NCI-H1930 (cell line): ENCODE results near the gene KIFBP.

Experiments
- DNase-seq, 2 experiments: peaks; one replicate each; lab custom pipeline; 2025; lab: John Stamatoyannopoulos, UW

KIFBP gene

DNA sequence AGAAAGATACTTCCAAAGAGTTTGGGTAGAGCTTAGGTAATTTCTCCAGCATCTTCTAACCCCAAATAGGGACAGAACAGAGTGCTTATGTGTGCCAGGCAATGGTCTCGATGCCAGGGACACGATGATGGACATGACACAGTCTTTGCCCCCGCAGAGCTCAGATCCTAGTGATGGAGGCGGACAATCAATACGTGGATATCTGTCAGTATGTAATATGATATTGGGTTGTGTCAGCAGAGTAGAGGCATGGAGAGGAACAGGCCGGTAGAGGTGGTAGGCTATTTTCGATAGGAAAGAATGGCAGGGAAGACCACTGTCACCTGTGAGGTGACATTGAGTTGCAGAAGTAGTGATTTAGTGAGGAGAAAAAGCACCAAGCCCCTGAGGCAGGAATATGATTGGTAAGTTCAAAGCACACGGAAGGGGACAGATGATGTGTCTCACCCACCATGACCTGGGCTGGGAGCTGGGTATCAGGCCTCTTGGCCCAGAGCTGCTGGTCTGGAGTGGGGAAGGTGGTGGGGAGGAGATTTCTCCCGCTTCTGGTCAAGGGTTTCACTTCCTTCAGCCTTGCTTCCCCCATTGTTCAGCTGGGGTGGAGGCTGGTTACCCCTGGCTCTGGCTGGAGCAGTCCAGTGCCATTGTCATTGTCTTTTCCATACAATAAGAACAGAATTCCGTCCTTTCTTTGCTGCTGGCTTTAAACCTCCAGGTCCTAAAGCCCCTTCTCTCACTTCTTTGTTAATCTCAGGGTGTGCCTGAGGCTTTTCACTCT, 63.3 kb downstream of the KIFBP start:
- DNase-seq: no peak

DNA sequence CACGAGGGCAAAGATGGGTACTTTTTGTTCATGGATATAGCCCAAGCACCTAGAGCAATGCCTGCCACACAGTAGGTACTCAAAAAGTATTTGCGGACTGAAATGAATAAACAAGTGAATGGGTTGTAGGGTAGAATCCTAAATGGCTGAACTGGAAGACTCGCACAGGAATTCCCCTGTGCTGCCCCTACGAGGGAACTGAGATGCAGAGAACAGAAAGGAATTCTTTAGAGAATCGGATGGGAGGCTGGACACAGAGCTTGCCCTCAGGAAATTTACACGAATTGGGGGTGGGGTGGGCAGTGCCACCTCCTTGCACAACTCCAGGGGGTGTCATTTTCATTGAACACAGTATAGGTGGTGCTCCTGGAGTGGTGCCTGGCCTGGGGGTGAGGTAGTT, 64.1 kb downstream of the KIFBP start:
- no peak for DNase-seq

DNA sequence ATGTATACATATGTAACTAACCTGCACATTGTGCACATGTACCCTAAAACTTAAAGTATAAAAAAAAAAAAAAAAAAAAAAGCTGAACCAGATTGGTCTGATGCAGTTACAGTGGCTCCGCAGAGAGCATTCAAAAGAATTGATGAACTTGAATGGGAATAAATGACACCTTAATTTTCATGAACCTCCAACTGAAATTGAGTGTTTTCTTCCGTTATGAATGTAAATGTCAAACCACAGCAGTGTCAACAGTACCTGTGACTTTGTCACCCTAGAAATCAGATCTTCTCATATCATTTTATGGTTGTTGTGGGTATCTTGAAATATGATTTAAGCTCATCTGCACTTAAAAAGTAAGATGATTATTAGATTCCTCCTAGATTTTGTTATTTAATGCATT, 66.6 kb downstream of the KIFBP start:
- DNase-seq: no peak

DNA sequence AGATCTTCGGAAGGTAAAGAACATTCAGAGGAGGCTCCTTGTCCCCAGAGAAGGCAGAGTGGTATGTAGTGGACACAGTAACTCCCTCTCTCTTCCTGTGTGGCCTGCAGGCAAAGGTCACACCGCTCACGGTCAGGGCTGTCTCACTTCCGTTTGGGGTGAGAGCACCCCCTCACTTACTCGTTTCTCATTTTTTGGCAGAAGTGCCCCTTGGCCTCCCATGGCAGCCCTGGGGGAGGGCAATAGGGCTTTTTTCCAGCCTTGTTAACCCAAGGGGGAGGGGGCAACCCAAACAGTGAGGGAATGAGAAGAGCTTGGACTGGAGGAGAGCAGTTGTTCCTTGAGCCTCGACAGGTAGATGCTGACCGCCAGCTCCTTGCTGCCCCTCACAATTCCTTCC, 67.5 kb downstream of the KIFBP start:
- no peak for DNase-seq

DNA sequence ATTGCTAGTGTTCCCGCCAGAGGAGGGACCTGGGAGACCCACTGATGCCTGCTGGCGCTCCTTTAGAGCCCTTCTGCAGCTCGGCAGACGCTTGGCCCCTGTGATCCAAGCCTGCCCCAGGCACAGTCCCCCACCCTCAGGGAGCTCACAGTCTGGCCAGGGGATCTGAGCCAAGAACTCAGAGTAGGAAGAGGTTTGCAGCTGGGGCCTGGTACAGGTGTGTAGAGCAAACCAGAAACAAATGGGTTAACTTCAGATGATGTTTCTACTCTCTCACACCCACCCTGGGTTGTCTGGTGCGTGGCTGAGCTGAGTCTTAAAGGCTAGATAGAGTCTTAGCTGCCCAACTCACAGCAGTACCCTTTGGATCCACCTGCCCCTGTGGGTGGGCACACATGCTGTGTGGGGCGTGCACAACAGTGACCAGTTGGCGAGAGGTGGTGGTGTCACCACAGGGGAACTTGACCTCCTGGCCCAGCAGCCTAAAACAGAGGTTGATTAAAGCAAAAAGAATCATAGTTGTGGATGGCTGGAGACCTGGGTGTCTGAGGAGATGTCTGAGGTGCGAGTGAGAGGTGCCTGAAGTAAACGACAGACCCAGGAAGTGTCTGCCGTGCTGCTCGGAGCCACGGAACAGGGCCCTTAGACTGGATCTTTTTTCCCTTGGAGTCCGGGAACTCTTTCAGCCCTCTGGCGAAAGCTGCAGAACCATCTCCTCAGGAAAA, 68.1 kb downstream of the KIFBP start:
- no peak for DNase-seq

DNA sequence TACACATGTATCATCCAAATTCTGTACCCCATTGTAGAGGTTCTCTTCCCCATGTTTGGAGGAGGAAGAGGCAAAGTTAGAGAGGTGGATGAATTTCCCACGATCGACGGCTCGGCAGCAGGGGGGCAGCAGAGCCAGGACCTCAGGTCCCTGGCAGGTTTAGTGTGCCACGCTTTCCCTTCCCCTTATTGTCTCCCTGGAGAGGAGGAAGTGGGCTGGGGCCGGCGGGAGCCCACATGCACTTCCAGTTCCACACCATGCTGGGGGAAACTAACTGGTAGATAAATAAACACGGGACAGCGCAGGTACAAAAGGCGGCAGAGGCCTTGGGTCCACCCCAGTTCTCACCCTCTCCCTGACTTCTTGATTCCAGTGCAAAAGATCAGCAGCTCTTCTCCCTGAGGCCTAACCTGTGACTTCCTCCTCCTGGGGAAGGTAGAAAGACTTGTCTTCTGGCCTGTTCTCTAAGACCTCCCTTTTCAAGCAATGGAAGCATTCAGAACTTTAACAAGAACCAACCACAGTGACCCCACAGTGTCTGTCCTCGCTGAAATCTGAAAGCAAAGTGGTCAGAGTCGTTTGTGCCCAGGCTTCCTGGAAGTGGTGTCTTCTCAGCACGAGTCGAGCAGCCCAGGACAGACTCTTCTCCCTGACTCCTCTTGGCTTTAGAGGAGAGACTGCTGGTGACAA, 68.8 kb downstream of the KIFBP start:
- no peak for DNase-seq

DNA sequence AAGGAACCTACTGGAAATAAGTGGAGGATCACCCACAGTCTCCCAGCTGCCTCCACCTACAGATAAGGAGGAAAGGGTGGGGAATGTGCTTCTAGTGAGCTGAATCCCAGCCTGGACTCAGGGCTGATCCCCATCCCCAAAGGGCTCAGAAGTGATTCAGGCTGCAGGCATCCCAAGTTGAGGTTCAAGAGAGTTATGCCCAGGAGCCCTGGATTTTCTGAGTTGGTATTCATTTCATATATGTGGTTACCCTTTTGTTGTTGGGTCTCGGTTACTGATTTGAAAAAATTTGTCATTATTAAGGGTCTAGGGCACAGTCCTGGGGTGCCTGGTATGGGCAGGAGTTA, 69.3 kb downstream of the KIFBP start:
- DNase-seq: no peak

DNA sequence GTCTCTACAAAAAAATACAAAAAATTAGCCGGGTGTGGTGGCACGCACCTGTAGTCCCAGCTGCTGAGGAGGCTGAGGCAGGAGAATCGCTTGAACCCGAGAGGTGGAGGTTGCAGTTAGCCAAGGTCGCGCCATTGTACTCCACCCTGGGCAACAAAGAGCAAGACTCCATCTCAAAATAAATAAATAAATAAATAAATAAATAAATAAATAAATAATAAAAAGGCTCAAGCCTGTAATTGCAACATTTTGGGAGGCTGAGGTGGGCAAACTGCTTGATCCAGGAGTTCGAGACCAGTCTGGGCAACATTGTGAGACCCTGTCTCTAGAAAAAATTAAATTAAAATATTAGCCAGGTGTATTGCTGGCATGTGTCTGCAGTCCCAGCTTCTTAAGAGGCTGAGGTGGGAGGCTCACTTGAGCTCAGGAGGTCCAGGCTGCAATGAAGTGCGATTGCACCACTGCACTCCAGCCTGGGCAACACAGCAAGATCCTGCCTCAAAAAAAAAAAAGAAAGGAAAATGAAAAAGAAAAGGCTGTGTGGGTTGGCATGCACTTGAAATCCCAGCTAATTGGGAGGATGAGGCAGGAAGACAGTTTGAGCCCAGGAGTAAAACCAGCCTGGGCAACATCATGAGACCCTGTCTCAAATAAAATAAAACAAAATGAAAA, 71.7 kb downstream of the KIFBP start:
- no peak for DNase-seq

DNA sequence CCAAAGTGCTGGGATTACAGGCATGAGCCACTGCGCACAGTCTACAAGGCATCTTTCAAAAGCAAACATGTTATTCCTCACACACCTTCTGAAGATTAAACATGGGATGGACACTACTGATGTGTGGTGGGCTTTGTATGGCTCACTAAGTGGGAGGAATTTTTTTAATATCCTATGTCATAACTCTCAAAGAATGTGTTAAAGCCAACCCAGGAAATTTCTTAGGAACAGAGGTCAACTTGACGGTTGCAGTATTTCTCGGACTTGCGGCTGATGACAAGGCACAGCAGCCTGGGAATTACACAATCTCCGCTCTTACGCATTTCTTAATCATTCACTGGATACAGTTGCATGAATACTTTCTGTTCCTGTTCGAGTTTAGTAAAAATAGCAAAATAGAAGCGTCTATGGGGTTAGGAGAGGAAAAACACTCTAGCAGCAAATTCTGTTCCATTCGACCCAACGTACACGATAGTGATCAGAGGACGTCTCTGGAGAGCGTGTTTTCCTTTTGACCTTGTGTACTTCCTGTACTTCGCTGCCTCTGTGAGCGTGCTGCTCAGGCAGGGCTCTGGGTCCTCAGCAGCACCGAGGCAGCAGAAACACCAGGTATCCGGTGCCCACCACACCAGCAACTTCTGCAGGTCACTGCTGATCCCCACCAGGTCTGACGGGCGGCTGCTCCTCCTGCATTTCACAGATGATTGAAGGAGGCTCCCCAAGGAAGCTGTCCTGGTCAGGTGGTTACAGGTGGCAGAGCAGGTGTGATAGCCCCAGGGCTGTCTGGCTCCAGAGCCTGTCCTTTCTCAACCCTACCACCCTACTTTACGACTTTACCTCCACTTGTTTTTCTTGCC, 72.9 kb downstream of the KIFBP start:
- no peak for DNase-seq

DNA sequence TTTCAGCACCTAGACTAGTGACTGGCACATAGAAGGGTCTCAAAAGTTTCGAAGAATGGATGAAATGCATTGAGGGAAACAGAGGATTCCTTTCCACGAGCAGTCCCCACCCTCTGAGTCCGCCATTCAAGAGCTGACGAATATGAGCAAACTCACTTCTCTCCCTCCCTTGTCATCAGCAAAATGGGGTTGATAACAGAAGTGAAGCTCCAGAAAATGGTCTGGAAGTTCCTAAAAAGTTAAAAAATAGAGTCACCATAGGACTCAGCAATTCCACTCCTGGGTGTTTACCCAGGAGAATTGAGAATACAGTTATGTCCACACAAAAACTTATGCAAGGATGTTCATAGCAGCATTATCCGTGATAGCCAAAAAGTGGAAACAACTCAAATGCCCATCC, 74.3 kb downstream of the KIFBP start:
- DNase-seq: no peak

DNA sequence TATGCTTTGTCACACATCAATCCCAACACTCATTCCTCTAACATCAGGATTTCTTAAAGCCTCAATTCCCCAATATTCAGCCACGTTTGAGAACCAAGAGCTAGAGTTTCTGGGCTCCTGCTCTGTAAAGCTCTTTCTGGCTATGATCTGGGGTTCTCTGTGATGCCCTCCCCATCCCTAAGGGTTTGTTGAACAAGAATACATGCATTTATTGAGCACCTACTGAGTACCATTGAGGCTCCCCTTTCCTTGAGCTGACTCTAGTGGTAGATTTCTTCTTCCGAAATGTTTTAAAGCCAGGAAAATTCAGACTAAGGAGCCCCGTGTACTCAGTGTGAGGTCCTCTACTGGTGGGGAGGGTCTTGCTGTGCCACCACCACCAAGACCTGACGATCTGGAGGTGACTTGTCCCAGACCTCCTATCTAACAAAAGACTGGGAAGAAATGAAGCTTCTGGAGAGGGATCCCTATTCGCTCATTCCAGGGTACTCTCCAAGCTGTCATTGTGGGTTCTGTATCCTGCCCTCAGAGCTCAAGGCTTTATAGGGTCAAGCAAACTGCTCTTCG, 76.2 kb downstream of the KIFBP start:
- no peak for DNase-seq

DNA sequence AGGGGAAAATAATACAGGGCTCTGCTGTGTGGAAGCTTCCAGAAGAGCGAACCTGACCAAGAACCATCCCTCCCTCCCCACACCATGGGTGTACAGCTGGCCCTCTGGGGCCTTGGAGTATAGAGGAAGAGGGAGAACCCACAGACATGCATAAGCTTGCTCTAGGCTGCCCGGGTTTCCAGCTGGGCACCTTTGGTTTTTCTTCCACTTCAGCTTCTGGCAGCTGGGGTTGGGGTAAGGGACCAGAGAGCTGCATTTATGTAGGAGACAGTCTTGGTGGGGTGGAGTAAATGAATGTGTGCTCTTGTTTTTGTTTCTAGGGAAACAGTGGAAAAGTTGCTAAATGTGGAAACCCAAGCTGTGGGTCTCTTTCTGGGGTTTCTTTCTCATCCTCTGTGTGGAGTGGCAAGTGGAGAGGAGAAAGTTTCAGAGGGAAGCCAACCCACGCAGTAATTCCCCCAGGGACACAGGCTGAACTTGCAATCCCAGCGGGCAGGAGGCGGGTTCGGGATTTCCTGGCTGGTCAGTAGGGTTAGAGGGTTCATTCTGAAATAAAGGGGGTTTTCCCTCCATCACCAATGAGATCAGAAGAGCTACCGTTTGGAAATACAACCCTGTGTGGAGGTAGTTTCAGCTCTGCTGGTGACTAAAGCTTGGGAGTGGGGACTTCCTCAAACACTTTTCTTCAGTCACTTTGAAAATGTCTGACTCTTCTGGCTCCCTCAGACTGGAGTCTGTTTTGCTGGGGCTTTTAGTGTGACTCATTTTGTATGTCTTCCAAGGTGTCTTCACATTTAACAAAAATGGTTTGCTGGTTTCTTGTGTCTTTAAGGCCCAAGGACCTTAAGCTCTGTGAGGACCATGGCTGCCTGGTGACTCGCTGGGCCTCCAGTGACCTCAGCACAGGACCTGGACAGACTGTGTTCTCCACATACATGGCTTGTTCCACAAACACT, 77.1 kb downstream of the KIFBP start:
- no peak for DNase-seq
